ENCODE results near the gene YWHAG. TPM values are rescaled to one million over a fixed set of nuclear protein-coding genes. Genes with fewer than 3 reads are reported as not detected.

YWHAG gene
- total and polyA plus RNA-seq, 9 of the 15 experiments (the other 6 are each of a cell fraction or from before 2014, with no cell fraction given): 30.4 to 246 (median 94.5) TPM

DNA sequence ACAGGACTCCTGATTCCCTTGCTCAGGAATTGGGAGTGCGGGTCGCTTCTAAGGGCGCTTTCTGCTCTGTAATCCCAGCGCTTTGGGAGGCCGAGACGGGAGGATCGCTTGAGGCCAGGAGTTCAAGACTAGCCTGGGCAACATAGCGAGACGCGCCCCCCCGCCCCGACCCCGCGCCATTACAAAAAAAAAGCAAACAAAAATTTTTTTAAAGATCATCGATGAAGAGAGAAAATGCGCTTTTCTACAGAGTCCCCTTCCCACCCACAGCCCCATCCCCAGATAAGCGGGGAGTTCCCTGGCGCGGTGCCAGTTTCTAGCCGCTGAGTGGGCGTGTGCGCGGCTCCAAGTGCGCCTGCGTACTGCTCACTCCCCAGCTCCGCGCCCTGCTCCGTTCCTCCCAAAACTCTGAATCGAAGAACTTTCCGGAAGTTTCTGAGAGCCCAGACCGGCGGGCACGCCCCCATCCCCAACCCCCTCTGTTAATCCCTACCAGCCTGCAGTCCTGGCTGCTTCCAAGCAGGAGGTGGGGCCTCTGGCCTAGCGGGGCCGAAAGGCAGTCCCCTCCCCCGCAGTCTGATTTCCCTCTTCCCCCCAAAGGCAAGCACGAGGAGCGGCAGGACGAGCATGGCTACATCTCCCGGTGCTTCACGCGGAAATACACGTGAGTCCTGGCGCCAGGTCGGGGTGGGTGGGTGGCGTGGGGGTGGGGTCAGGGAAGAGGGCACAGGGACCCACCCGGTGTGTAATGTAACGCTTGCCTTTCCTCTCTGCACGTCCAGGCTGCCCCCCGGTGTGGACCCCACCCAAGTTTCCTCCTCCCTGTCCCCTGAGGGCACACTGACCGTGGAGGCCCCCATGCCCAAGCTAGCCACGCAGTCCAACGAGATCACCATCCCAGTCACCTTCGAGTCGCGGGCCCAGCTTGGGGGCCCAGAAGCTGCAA is 55.3 kb downstream of the YWHAG start (continued):
- TF ChIP-seq E2F6 (IDR thresholded peaks at IDR 0.05; ENCODE audit: borderline replicate concordance in 1 of 2, extremely low read depth in 1 of 2, insufficient read depth in 1 of 2, insufficient read length in 1 of 2, low read depth in 1 of 2, low read length in 1 of 2, poor library complexity in 1 of 2, severe bottlenecking in 1 of 2) (peak; percentile 93 to 98), ZEB2 (IDR thresholded peaks at IDR 0.05) (no peak), RB1 (IDR thresholded peaks at IDR 0.05; ENCODE audit: low read depth) (no peak; the same call in 1 of the 2 replicates), ZBTB33 (CRISPR knock-in tag; IDR thresholded peaks at IDR 0.05) (0 out of 2 replicates have a peak, but pooled peaks have one; percentile 15), HLTF (IDR thresholded peaks at IDR 0.05) (no peak), SMAD1 (IDR thresholded peaks at IDR 0.05; ENCODE audit: low read depth, low read length, partially characterized antibody) (peak; percentile 99), PRMT5 (CRISPR knock-in tag; IDR thresholded peaks at IDR 0.05) (0 out of 2 replicates have a peak, but pooled peaks have one; percentile 28), KLF1 (tag; IDR thresholded peaks at IDR 0.05) (peak; percentile 48; the same call in 1 of the 2 replicates), ZNF311 (CRISPR knock-in tag; IDR thresholded peaks at IDR 0.05) (no peak), ADNP (tag; IDR thresholded peaks at IDR 0.05) (peak; percentile 89), ZNF212 (CRISPR knock-in tag; IDR thresholded peaks at IDR 0.05) (no peak), ZNF785 (CRISPR knock-in tag; IDR thresholded peaks at IDR 0.05) (no peak), FOXJ3 (CRISPR knock-in tag; IDR thresholded peaks at IDR 0.05) (no peak), ZNF140 (CRISPR knock-in tag; IDR thresholded peaks at IDR 0.05) (no peak)
- TF ChIP-seq, protein P1, sequence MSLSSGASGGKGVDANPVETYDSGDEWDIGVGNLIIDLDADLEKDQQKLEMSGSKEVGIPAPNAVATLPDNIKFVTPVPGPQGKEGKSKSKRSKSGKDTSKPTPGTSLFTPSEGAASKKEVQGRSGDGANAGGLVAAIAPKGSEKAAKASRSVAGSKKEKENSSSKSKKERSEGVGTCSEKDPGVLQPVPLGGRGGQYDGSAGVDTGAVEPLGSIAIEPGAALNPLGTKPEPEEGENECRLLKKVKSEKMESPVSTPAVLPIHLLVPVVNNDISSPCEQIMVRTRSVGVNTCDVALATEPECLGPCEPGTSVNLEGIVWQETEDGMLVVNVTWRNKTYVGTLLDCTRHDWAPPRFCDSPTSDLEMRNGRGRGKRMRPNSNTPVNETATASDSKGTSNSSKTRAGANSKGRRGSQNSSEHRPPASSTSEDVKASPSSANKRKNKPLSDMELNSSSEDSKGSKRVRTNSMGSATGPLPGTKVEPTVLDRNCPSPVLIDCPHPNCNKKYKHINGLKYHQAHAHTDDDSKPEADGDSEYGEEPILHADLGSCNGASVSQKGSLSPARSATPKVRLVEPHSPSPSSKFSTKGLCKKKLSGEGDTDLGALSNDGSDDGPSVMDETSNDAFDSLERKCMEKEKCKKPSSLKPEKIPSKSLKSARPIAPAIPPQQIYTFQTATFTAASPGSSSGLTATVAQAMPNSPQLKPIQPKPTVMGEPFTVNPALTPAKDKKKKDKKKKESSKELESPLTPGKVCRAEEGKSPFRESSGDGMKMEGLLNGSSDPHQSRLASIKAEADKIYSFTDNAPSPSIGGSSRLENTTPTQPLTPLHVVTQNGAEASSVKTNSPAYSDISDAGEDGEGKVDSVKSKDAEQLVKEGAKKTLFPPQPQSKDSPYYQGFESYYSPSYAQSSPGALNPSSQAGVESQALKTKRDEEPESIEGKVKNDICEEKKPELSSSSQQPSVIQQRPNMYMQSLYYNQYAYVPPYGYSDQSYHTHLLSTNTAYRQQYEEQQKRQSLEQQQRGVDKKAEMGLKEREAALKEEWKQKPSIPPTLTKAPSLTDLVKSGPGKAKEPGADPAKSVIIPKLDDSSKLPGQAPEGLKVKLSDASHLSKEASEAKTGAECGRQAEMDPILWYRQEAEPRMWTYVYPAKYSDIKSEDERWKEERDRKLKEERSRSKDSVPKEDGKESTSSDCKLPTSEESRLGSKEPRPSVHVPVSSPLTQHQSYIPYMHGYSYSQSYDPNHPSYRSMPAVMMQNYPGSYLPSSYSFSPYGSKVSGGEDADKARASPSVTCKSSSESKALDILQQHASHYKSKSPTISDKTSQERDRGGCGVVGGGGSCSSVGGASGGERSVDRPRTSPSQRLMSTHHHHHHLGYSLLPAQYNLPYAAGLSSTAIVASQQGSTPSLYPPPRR (CRISPR knock-in tag; IDR thresholded peaks at IDR 0.05; ENCODE audit: borderline replicate concordance): no peak
- TF ChIP-seq, protein P2, sequence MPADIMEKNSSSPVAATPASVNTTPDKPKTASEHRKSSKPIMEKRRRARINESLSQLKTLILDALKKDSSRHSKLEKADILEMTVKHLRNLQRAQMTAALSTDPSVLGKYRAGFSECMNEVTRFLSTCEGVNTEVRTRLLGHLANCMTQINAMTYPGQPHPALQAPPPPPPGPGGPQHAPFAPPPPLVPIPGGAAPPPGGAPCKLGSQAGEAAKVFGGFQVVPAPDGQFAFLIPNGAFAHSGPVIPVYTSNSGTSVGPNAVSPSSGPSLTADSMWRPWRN (IDR thresholded peaks at IDR 0.05; ENCODE audit: low read depth): no peak
